ENCODE data around the gene HOGA1.
"Not testable (repeated sequence)": the region's sequence is repeated elsewhere in the genome, so short reads cannot be mapped to it uniquely, and the experiment has no call there.

The HOGA1 gene

GRCh38 chr10:97627731-97628130 is 43.5 kb downstream of the HOGA1 start:
- no peak overlapping the region for H3K4me3 ChIP-seq
- DNase-seq (ENCODE audit: low spot score): no peak
- H3K27ac ChIP-seq: no peak overlapping the region
- TF ChIP-seq, protein P1, sequence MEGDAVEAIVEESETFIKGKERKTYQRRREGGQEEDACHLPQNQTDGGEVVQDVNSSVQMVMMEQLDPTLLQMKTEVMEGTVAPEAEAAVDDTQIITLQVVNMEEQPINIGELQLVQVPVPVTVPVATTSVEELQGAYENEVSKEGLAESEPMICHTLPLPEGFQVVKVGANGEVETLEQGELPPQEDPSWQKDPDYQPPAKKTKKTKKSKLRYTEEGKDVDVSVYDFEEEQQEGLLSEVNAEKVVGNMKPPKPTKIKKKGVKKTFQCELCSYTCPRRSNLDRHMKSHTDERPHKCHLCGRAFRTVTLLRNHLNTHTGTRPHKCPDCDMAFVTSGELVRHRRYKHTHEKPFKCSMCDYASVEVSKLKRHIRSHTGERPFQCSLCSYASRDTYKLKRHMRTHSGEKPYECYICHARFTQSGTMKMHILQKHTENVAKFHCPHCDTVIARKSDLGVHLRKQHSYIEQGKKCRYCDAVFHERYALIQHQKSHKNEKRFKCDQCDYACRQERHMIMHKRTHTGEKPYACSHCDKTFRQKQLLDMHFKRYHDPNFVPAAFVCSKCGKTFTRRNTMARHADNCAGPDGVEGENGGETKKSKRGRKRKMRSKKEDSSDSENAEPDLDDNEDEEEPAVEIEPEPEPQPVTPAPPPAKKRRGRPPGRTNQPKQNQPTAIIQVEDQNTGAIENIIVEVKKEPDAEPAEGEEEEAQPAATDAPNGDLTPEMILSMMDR (IDR thresholded peaks at IDR 0.05): no peak

- TF ChIP-seq, protein P1 (IDR thresholded peaks at IDR 0.05): no peak
- Histone ChIP-seq H3K4me3 (no peak overlapping the region), H3K27ac (no peak overlapping the region)
- no peak for DNase-seq (ENCODE audit: low spot score)
These were observed 44.0 kb downstream of the HOGA1 start for GRCh38 chr10:97628228-97628627.

GRCh38 chr10:97629289-97629688 is 45.1 kb downstream of the HOGA1 start:
- H3K27ac ChIP-seq: no peak overlapping the region
- DNase-seq (ENCODE audit: low spot score): no peak
- no peak overlapping the region for H3K4me3 ChIP-seq
- TF ChIP-seq, protein P1 (IDR thresholded peaks at IDR 0.05): no peak

GRCh38 chr10:97631098-97631497 is 46.9 kb downstream of the HOGA1 start:
- Histone ChIP-seq H3K4me3 (no peak overlapping the region), H3K27ac (no peak overlapping the region)
- TF ChIP-seq, protein P1 (IDR thresholded peaks at IDR 0.05): no peak
- DNase-seq (ENCODE audit: low spot score): no peak

- peak within 1 kb of the TSS; percentile 97 for H3K4me3 ChIP-seq
- H3K27ac ChIP-seq: peak within 1 kb of the TSS; percentile 54 to 74
- peak; percentile 94 for DNase-seq (ENCODE audit: low spot score)
- TF ChIP-seq, protein P1 (IDR thresholded peaks at IDR 0.05): no peak
These were observed 49.0 kb downstream of the HOGA1 start, which contains the start of gene MORN4 for GRCh38 chr10:97632949-97633884. Gene MORN4 (minus strand): TSS chr10:97633500. CDS start chr10:97619653, 13,847 bp downstream.

- TF ChIP-seq, protein P1 (IDR thresholded peaks at IDR 0.05): no peak
- H3K27ac ChIP-seq: peak overlapping the region in 1 of 2 donors; percentile 74
- peak overlapping the region; percentile 97 for H3K4me3 ChIP-seq
- no peak for DNase-seq (ENCODE audit: low spot score)
These were observed 49.7 kb downstream of the HOGA1 start for GRCh38 chr10:97633921-97634320.

DNA sequence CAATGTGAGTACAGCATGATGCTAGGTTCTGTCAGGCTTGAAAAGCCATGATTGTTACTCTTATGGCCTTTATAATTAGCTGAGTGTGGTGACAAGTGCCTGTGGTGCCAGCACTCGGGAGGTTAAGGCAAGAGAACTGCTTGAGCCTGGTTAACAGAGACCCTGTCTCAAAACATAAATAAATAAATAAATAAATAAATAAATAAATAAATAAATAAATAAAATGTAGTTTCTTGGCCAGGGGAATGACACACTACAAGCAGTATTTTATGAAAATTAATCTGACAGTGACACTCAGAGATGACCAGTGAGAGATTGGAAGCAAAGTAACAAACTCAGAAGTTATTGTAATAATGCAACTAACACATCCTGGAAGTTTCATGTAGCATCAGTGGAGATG is 51.4 kb downstream of the HOGA1 start:
- Histone ChIP-seq H3K27ac (no peak overlapping the region), H3K4me3 (no peak overlapping the region)
- DNase-seq (ENCODE audit: low spot score): no peak
- TF ChIP-seq, protein P1 (IDR thresholded peaks at IDR 0.05): no peak

GRCh38 chr10:97639090-97639489 is 54.9 kb downstream of the HOGA1 start:
- DNase-seq (ENCODE audit: low spot score); H3K4me3 ChIP-seq; H3K27ac ChIP-seq: not testable (repeated sequence)
